ENCODE results near the gene KLC4. TPM values are rescaled to one million over a fixed set of nuclear protein-coding genes. Genes with fewer than 3 reads are reported as not detected.
"Not testable (repeated sequence)": the region's sequence is repeated elsewhere in the genome, so short reads cannot be mapped to it uniquely, and the experiment has no call there.

KLC4 gene
- total RNA-seq, 1 experiment from 2014 or later = 13.8 TPM

GRCh38 chr6:43078691-43079090, 19.3 kb downstream of the KLC4 start:
- H3K27ac ChIP-seq (ENCODE audit: low read length) = no peak overlapping the region
- H3K27me3 ChIP-seq (ENCODE audit: low read length) = no peaks in the 10 kb centered on the region
- H3K9me2 ChIP-seq (replicated peaks; ENCODE audit: insufficient read depth, low read length) = no peaks in the 10 kb centered on the region
- no peak overlapping the region for H3K4me2 ChIP-seq (ENCODE audit: low read depth, low read length, poor library complexity, severe bottlenecking)
- no peak for DNase-seq
- no peak overlapping the region for H3K9ac ChIP-seq (ENCODE audit: low read length)
- no peaks in the 10 kb centered on the region for H3K9me3 ChIP-seq (ENCODE audit: low read length)
- H3K79me2 ChIP-seq (ENCODE audit: low read length) = no peaks in the 10 kb centered on the region
- 0 out of 2 replicates have a peak, but pooled peaks cover 4% of the 10 kb centered on the region for H4K20me1 ChIP-seq (ENCODE audit: insufficient read depth, low read depth, low read length)
- H3K4me3 ChIP-seq (ENCODE audit: low read length) = no peak overlapping the region
- H2AFZ ChIP-seq (ENCODE audit: low read length) = no peak overlapping the region
- H3K4me1 ChIP-seq (ENCODE audit: low read length) = peaks cover 13% of the 10 kb centered on the region
- H3K36me3 ChIP-seq (ENCODE audit: insufficient read depth, low read length) = no peaks in the 10 kb centered on the region

- Histone ChIP-seq H4K20me1 (ENCODE audit: insufficient read depth, low read depth, low read length) (0 out of 2 replicates have a peak, but pooled peaks cover 4% of the 10 kb centered on the region), H3K9me2 (replicated peaks; ENCODE audit: insufficient read depth, low read length) (no peaks in the 10 kb centered on the region), H3K79me2 (ENCODE audit: low read length) (no peaks in the 10 kb centered on the region), H3K4me1 (ENCODE audit: low read length) (peaks cover 11% of the 10 kb centered on the region), H3K9ac (ENCODE audit: low read length) (no peak overlapping the region), H3K4me2 (ENCODE audit: low read depth, low read length, poor library complexity, severe bottlenecking) (no peak overlapping the region), H2AFZ (ENCODE audit: low read length) (no peak overlapping the region), H3K27me3 (ENCODE audit: low read length) (no peaks in the 10 kb centered on the region), H3K4me3 (ENCODE audit: low read length) (no peak overlapping the region), H3K27ac (ENCODE audit: low read length) (no peak overlapping the region), H3K36me3 (ENCODE audit: insufficient read depth, low read length) (no peaks in the 10 kb centered on the region), H3K9me3 (ENCODE audit: low read length) (no peaks in the 10 kb centered on the region)
- DNase-seq = no peak
These were observed 21.6 kb downstream of the KLC4 start for GRCh38 chr6:43081043-43081442.

GRCh38 chr6:43081922-43082321, 22.5 kb downstream of the KLC4 start:
- not testable (repeated sequence) for H3K79me2 ChIP-seq (ENCODE audit: low read length); DNase-seq; H3K4me3 ChIP-seq (ENCODE audit: low read length); H3K36me3 ChIP-seq (ENCODE audit: insufficient read depth, low read length); H3K9me2 ChIP-seq (replicated peaks; ENCODE audit: insufficient read depth, low read length); H3K9me3 ChIP-seq (ENCODE audit: low read length); H3K27me3 ChIP-seq (ENCODE audit: low read length); H3K9ac ChIP-seq (ENCODE audit: low read length); H4K20me1 ChIP-seq (ENCODE audit: insufficient read depth, low read depth, low read length); H3K4me1 ChIP-seq (ENCODE audit: low read length); H3K27ac ChIP-seq (ENCODE audit: low read length); H2AFZ ChIP-seq (ENCODE audit: low read length); H3K4me2 ChIP-seq (ENCODE audit: low read depth, low read length, poor library complexity, severe bottlenecking)

GRCh38 chr6:43082806-43083655, 23.6 kb downstream of the KLC4 start:
- no peak overlapping the region for H3K4me2 ChIP-seq (ENCODE audit: low read depth, low read length, poor library complexity, severe bottlenecking)
- no peak overlapping the region for H3K27ac ChIP-seq (ENCODE audit: low read length)
- H3K9me2 ChIP-seq (replicated peaks; ENCODE audit: insufficient read depth, low read length) = no peaks in the 10 kb centered on the region
- no peak overlapping the region for H2AFZ ChIP-seq (ENCODE audit: low read length)
- no peak for DNase-seq
- H3K4me3 ChIP-seq (ENCODE audit: low read length) = no peak overlapping the region
- no peaks in the 10 kb centered on the region for H3K36me3 ChIP-seq (ENCODE audit: insufficient read depth, low read length)
- peaks cover 4% of the 10 kb centered on the region; the same call in 1 of the 2 replicates for H3K4me1 ChIP-seq (ENCODE audit: low read length)
- H3K79me2 ChIP-seq (ENCODE audit: low read length) = no peaks in the 10 kb centered on the region
- no peaks in the 10 kb centered on the region for H4K20me1 ChIP-seq (ENCODE audit: insufficient read depth, low read depth, low read length)
- H3K27me3 ChIP-seq (ENCODE audit: low read length) = no peaks in the 10 kb centered on the region
- H3K9me3 ChIP-seq (ENCODE audit: low read length) = no peaks in the 10 kb centered on the region
- H3K9ac ChIP-seq (ENCODE audit: low read length) = no peak overlapping the region

GRCh38 chr6:43086022-43086658, 26.7 kb downstream of the KLC4 start:
- Histone ChIP-seq H4K20me1 (ENCODE audit: insufficient read depth, low read depth, low read length) (no peaks in the 10 kb centered on the region), H3K9me3 (ENCODE audit: low read length) (no peaks in the 10 kb centered on the region), H3K4me1 (ENCODE audit: low read length) (peaks cover 4% of the 10 kb centered on the region; the same call in 1 of the 2 replicates), H3K79me2 (ENCODE audit: low read length) (no peaks in the 10 kb centered on the region), H3K27ac (ENCODE audit: low read length) (no peak overlapping the region), H3K9ac (ENCODE audit: low read length) (no peak overlapping the region), H3K27me3 (ENCODE audit: low read length) (no peaks in the 10 kb centered on the region), H3K4me3 (ENCODE audit: low read length) (no peak overlapping the region), H3K9me2 (replicated peaks; ENCODE audit: insufficient read depth, low read length) (no peaks in the 10 kb centered on the region), H3K4me2 (ENCODE audit: low read depth, low read length, poor library complexity, severe bottlenecking) (no peak overlapping the region), H2AFZ (ENCODE audit: low read length) (no peak overlapping the region), H3K36me3 (ENCODE audit: insufficient read depth, low read length) (no peaks in the 10 kb centered on the region)
- DNase-seq = no peak

- no peak overlapping the region for H3K9ac ChIP-seq (ENCODE audit: low read length)
- no peaks in the 10 kb centered on the region for H3K79me2 ChIP-seq (ENCODE audit: low read length)
- no peak overlapping the region for H2AFZ ChIP-seq (ENCODE audit: low read length)
- no peaks in the 10 kb centered on the region for H3K27me3 ChIP-seq (ENCODE audit: low read length)
- H3K9me2 ChIP-seq (replicated peaks; ENCODE audit: insufficient read depth, low read length) = no peaks in the 10 kb centered on the region
- no peaks in the 10 kb centered on the region for H3K9me3 ChIP-seq (ENCODE audit: low read length)
- no peaks in the 10 kb centered on the region for H4K20me1 ChIP-seq (ENCODE audit: insufficient read depth, low read depth, low read length)
- no peaks in the 10 kb centered on the region for H3K36me3 ChIP-seq (ENCODE audit: insufficient read depth, low read length)
- H3K4me1 ChIP-seq (ENCODE audit: low read length) = peaks cover 6% of the 10 kb centered on the region
- no peak overlapping the region for H3K4me2 ChIP-seq (ENCODE audit: low read depth, low read length, poor library complexity, severe bottlenecking)
- no peak overlapping the region for H3K4me3 ChIP-seq (ENCODE audit: low read length)
- H3K27ac ChIP-seq (ENCODE audit: low read length) = no peak overlapping the region
- no peak for DNase-seq
These were observed 29.2 kb downstream of the KLC4 start for GRCh38 chr6:43088654-43089056.

- H3K36me3 ChIP-seq (ENCODE audit: insufficient read depth, low read length) = no peaks in the 10 kb centered on the region
- no peaks in the 10 kb centered on the region for H3K9me2 ChIP-seq (replicated peaks; ENCODE audit: insufficient read depth, low read length)
- DNase-seq = no peak
- H4K20me1 ChIP-seq (ENCODE audit: insufficient read depth, low read depth, low read length) = no peaks in the 10 kb centered on the region
- H3K27ac ChIP-seq (ENCODE audit: low read length) = no peak overlapping the region
- H3K4me1 ChIP-seq (ENCODE audit: low read length) = peaks cover 11% of the 10 kb centered on the region
- H2AFZ ChIP-seq (ENCODE audit: low read length) = no peak overlapping the region
- H3K79me2 ChIP-seq (ENCODE audit: low read length) = no peaks in the 10 kb centered on the region
- H3K4me3 ChIP-seq (ENCODE audit: low read length) = no peak overlapping the region
- H3K9me3 ChIP-seq (ENCODE audit: low read length) = no peaks in the 10 kb centered on the region
- no peaks in the 10 kb centered on the region for H3K27me3 ChIP-seq (ENCODE audit: low read length)
- H3K9ac ChIP-seq (ENCODE audit: low read length) = no peak overlapping the region
- H3K4me2 ChIP-seq (ENCODE audit: low read depth, low read length, poor library complexity, severe bottlenecking) = no peak overlapping the region
These were observed 30.0 kb downstream of the KLC4 start for GRCh38 chr6:43089467-43089866.

- no peaks in the 10 kb centered on the region for H3K36me3 ChIP-seq (ENCODE audit: insufficient read depth, low read length)
- no peak overlapping the region for H3K4me3 ChIP-seq (ENCODE audit: low read length)
- H3K4me1 ChIP-seq (ENCODE audit: low read length) = peaks cover 11% of the 10 kb centered on the region
- H3K79me2 ChIP-seq (ENCODE audit: low read length) = no peaks in the 10 kb centered on the region
- H3K9ac ChIP-seq (ENCODE audit: low read length) = no peak overlapping the region
- no peak overlapping the region for H3K4me2 ChIP-seq (ENCODE audit: low read depth, low read length, poor library complexity, severe bottlenecking)
- H3K9me2 ChIP-seq (replicated peaks; ENCODE audit: insufficient read depth, low read length) = no peaks in the 10 kb centered on the region
- no peak for DNase-seq
- no peaks in the 10 kb centered on the region for H3K9me3 ChIP-seq (ENCODE audit: low read length)
- H3K27me3 ChIP-seq (ENCODE audit: low read length) = no peaks in the 10 kb centered on the region
- H3K27ac ChIP-seq (ENCODE audit: low read length) = no peak overlapping the region
- H2AFZ ChIP-seq (ENCODE audit: low read length) = no peak overlapping the region
- H4K20me1 ChIP-seq (ENCODE audit: insufficient read depth, low read depth, low read length) = no peaks in the 10 kb centered on the region
These were observed 30.6 kb downstream of the KLC4 start for GRCh38 chr6:43089874-43090558.
